Activated CD4-positive, CD25-positive, alpha-beta regulatory T cell treated with anti-CD3 and anti-CD28 coated beads, Interleukin-2, amount 50 U/mL, for 16 hours (primary cell): ENCODE measurements around the gene MAG.

Experiments used
- DNase-seq: peaks from one replicate; pipeline ENCODE4 v3.0.0-alpha.2; 2020; ENCODE audit warnings: low read depth, low spot score

Gene MAG

GRCh38 chr19:35314858-35315470 lies 23.0 kb downstream of the MAG start:
- no peak for DNase-seq

GRCh38 chr19:35315883-35316282 lies 23.9 kb downstream of the MAG start:
- no peak for DNase-seq

DNA sequence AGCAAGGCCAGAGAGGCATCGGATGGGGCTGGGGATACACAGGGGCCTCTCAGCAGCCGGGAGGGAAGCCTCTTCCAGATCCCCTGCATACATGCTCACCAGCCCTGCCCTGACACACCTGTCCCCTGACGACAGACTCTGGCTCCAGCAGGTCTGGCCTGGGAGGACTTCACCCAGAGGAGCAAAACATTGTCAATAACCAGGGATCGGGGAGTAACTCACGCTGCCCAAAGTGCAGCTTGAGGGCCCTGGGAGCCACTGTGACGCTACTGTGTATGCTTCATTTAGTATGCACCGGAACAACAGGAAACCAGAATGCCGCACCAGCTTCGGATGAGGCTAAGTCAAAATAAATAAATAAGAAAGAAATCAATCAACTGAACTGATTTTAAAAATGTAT lies 24.6 kb downstream of the MAG start:
- DNase-seq = no peak

DNA sequence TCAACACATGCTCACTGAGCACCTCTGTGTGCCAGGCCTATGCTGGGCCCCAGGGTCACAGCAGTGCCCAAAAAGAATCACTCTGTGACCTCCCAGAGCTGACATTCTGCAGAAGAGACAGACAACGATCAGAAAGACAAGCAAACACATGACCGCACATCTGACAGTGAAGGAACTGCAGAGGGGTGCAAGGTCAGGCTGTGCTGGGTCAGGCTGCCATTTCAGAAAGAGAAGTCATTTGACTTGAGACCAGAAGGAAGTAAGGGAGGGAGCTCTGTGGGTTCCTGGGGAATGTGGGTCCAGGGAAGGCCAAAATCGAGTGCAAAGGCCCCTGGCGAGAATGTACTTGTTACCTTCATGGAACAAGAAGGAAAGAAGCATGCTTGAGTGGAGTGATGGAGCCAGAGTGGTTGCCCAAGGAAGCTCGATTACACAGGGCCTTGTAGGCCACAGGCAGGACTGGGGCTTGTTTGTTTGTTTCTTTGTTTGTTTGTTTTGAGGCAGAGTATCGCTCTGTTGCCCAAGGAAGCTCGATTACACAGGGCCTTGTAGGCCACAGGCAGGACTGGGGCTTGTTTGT lies 25.6 kb downstream of the MAG start:
- DNase-seq = no peak

GRCh38 chr19:35318679-35319448 lies 26.9 kb downstream of the MAG start:
- no peak for DNase-seq

- DNase-seq = no peak
Observed at GRCh38 chr19:35320065-35320713, 28.2 kb downstream of the MAG start.

DNA sequence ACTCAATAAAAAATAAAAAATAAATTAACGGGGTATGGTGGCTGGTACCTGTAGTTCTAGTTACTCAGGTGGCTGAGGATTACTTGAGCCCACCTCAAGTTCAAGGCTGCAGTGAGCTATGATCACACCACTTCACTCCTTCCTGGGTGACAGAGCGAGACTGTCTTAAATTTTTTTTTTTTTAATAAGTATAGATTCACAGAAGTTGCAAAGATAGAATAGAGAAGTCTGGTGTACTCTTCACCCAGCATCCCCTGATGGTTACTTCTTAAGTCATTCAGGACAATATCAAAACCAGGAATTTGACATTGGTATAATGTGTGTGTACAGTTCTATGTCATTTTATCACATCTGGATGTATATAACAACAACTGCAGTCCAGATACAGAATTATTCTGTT lies 29.3 kb downstream of the MAG start:
- DNase-seq = no peak

DNA sequence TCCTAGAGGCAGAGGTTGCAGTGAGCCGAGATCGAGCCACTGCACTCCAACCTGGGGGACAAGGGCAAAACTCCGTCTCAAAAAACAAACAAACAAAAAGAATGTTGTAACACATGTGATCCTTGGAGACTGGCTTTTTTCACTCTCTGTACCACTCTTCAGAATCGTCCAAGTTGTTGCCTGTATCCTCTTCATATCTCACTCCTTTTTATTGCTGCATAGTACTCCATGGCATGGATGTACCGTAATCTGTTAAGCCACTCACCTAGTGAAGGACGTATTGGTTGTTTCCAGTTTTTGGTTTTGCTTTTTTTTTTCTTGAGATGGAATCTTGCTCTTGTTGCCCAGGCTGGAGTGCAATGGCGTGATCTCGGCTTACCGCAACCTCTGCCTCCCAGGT lies 30.1 kb downstream of the MAG start:
- DNase-seq = no peak

DNA sequence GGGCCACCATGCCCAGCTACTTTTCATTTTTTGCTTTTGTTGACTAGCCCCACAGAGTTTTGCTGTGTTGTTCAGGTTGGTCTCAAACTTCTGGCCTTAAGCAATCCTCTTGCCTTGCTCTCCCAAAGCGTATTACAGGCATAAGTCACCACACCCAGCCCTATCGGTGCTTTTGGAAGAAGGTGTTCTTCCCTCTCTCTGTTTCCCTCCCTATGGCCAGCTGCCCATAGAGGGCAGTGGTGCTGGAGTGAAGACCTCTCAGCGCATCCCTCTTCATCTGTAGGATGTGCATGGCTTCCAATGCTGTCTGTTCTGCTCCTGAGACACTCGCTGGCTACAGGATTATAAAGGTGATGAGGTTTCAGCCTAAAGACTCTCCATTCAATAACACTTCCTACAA lies 35.7 kb downstream of the MAG start:
- DNase-seq = no peak

DNA sequence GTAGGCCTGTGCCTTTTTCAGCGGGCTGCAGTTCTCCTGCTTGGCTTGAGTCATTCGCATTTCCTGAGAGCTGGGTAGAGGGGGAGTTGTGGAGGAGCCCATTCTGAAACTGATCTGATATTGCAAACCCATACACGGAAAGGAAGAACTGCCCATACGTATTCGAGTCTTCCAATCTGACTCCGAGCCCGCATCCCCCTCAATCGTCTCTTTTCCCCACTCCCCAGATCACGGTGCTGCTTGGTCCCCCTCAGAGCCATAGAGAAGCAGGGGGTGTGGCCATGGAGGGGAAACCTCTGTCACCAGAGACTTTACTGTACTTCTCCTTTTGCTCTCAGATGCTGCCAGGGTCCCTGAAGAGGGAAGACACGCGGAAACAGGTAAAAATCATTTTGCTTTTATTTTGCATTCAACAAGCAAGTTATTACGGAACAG lies 36.9 kb downstream of the MAG start, which contains the start of gene CD22:
CD22 (plus strand) TSS at position 337 of the 435 bp plus-strand sequence. CDS start 2,854 bp downstream, outside the sequence.
- no peak for DNase-seq

DNA sequence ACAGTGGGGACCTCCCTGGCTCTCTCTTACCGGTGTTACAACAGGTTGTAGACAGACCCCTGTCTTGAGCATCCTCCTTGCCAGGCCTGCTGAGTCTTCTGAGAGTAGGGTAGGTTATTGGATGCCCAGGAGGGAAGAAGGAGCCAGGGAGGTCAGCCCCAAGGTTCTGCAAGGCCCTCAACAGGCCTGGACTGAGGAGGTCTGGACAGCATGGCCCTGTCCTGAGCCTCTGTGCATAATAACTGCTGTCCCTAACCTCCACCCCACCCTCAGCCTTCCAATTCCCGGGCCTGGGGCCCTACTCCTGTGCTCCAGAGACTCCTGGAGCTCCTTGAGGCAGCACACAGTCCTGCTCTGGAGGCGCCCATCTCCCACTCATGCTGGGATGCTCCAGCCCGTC lies 37.4 kb downstream of the MAG start:
- no peak for DNase-seq

DNA sequence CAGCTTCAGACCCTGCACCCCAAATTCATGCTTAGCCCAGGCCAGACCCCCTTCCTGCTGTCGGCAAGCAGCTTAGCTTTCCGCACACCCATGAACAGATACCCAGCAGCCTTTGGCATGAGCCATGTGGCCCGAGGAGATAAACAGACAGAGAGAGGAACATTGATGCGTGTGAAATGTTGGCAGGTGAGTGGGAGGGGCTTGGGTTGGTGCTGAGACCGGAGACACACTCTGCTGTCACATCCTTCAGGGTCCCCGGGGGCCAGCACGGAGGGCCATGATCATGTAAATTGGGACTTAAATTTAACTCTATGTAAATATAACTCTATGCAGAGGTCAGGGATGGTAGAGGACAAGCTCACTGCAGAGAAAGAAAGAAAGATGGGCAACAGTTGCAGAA lies 38.5 kb downstream of the MAG start:
- no peak for DNase-seq

- no peak for DNase-seq
Observed at GRCh38 chr19:35331551-35332214, 39.7 kb downstream of the MAG start.

- DNase-seq = no peak
Observed at GRCh38 chr19:35332817-35333216, 40.9 kb downstream of the MAG start.

- no peak for DNase-seq
Observed at GRCh38 chr19:35334144-35334753, 42.3 kb downstream of the MAG start.

- no peak for DNase-seq
Observed at GRCh38 chr19:35336166-35336955, 44.4 kb downstream of the MAG start.

DNA sequence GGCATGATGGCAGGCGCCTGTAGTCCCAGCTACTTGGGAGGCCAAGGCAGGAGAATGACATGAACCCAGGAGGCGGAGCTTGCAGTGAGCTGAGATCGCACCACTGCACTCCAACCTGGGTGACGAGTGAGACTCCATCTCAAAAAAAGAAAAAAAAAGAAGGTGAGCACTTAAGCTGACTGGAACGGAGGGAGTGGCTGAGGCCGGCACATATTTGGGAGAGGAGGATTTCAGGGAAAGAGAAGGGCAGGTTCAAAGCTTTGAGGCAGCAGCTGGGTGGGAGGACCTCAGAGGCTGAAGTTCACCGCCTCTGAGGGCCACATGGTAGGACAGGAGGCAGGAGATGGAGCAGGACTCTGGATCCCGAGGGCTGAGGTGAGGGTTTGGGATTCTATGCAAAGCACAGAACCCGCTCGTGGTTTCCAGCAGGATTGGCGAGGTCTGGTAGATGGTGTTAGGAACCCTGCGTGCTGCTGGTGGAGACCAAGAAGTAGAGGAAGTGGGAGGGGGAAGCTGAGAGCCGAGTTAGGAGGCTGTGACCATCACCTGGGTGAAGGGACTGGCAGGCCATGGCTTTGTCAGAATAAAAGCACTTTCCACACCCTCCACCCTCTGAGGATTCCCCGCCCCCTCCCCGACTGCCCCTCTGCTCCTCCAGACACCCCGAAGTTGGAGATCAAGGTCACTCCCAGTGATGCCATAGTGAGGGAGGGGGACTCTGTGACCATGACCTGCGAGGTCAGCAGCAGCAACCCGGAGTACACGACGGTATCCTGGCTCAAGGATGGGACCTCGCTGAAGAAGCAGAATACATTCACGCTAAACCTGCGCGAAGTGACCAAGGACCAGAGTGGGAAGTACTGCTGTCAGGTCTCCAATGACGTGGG lies 45.4 kb downstream of the MAG start:
- DNase-seq = no peak

DNA sequence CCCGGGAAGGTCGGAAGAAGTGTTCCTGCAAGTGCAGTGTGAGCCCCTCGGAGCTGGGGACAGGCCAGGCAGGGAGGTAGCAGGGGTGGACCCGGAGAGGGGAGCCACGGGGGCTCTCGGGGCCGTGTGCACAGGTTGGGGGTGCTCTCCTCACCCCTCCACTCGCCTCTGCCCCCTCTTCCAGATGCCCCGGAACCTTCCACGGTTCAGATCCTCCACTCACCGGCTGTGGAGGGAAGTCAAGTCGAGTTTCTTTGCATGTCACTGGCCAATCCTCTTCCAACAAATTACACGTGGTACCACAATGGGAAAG lies 46.0 kb downstream of the MAG start:
- DNase-seq = no peak

DNA sequence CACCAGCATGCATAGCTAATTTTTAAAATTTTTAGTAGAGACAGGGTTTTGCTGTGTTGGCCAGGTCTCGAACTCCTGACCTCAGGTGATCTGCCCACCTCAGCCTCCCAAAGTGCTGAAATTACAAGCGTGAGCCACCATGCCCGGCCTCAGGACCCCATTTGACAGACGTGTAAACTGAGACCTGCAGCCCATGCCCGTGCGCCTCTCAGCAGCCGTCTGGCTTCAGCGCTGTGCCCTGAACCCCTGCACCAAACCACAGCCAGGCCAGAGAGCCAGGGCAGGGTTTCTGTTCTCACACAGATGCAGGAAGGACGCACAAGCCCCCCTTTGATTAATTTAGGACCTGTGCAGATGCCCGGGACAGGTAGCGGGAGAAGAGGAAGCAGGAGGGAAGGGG lies 48.5 kb downstream of the MAG start:
- DNase-seq = no peak

DNA sequence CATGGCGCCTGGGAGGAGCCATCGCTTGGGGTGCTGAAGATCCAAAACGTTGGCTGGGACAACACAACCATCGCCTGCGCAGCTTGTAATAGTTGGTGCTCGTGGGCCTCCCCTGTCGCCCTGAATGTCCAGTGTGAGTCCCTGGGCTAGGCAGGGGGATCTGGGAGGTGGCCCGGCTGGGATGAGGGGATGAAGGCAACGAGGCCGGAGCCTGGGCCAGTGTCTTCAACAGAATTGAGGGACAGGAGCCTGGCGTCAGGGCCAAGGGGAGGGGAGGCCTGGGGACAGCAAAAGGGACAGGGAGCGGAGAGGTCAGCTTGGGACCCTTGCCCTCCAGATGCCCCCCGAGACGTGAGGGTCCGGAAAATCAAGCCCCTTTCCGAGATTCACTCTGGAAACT lies 49.0 kb downstream of the MAG start:
- no peak for DNase-seq
